Stimulated activated CD8-positive, alpha-beta memory T cell treated with anti-CD3 and anti-CD28 coated beads, Interleukin-2, amount 100 ng/mL, for 1 hour (primary cell): ENCODE data around the gene KRTAP16-1.
"Not testable (repeated sequence)": the region's sequence is repeated elsewhere in the genome, so short reads cannot be mapped to it uniquely, and the experiment has no call there.

Experiments used
- DNase-seq, 2 donors: peaks; one replicate each; pipeline ENCODE4 v3.0.0-alpha.2; 2020; ENCODE audit warnings: low read depth in 2 of 2

The KRTAP16-1 gene

DNA sequence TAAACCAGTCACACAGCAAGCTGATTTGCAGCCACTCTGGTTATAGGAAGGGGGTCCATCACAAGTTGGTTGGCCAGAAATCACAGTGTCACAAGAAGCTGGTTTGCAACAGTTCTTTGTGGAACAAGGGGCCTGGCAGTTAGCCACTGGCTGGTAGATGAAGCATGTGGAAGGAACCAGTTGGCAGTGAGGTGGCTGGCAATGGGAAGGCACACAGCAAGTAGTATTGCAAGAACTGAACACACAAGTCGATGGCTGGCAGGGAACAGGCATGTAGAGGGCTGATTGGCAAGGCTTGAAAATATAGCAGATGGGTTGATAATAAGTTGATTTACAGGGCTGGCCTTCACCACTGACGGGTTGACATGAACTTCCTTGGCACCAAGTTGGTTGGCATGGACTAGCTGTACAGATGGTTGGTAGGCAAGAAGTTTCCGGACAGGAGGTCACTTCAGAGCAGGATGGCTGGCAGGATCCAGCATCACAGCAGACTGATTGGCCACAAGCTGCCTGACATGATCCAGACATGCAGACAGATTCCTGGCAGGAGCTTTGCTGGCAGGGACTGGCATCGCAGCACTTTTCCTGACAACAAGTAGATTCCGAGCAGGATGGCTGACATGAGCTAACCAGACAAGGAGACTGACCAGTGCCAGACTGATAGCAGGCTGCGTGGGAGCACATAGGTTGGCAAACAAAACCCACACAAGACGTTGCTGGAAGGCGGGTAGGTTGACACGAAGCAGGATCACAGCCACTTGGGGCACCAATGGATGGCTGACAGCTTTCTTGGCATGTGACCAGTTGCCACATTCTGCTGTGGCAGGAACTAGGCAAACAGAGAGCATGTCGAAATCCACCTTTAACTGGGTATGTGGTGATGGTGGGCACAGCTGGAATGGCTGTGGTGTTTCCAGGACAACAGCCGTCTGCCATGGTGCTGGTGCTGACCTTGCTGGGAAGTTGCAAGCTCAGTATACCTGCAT, 6.9 kb downstream of the KRTAP16-1 start, which contains the start of gene KRTAP29-1:
KRTAP29-1 (minus strand) TSS at position 936 of the 986 bp plus-strand sequence; CDS start at position 936, 0 bp downstream.
- no peak for DNase-seq

DNA sequence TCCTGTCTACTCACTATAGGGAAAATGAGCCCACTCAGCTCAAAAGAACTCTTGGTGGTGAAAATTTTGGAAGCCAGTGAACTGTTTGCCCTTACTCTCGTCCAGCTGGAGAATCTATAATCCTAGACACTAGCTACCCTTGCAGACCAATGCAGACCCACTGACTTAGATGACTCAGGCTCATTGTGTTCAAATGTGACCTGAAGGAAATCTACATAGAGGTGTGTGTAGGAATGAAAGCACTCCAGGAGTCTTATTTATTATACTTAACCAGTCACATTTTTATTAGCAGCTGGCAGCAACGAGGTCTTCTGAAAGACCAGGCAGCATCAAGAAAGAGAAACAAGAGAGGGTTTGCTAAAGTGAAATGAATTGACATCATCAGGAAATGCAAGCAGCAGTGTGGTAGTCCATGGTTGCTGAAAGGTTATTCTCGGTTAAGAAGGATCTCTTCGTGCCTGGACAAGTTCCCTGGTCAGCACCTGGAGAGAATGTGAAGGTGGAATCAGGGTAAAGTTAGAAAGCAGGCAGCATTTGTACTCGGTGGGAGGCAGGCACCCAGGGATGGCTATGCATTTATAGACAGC, 7.8 kb downstream of the KRTAP16-1 start:
- DNase-seq: no peak

DNA sequence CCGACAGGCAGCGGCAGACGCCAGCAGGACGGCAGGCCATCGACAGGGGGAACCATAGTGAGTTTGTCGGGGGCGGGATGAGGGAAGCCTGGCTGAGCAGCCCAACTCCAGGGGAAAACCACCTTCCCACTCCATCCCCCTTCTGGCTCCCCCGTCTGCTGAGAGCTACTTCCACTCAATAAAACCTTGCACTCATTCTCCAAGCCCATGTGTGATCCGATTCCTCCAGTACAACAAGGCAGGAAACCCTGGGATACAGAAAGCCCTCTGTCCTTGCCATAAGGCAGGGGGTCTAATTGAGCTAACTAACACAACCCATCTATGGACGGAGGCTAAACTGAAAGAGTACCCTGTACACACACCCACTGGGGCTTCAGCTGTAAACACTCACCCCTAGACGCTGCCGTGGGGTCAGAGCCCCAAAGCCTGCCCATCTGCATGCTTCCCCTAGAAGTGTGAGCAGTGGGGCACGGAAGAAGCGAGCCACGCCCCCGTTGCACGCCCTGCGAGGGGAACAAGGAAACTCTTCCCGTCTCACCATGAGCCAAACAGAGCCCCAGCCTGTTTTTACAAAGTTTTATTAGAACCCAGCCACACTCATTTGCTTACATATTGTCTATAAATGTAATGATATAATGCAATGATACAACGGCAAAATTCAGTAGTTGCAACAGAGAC, 10.5 kb downstream of the KRTAP16-1 start:
- DNase-seq: no peak

DNA sequence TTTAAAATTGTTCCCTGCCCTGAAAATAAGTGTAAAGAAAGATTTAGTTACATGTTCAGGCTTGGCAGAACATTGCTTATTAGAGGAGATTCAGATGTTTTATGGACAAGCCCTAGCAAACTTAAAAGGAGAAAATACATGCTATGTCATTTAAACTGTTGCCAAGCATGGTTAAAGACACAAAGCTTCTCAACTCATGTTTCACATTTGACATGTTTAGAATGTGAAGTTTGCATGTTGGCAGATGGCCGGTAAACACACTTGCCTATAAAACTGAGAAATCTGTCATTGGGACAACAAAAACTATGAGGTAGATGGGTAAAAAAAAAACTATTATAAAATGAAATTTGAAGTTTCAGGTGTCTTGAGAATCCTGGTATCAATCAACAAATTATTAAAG, 12.3 kb downstream of the KRTAP16-1 start:
- DNase-seq: no peak

DNA sequence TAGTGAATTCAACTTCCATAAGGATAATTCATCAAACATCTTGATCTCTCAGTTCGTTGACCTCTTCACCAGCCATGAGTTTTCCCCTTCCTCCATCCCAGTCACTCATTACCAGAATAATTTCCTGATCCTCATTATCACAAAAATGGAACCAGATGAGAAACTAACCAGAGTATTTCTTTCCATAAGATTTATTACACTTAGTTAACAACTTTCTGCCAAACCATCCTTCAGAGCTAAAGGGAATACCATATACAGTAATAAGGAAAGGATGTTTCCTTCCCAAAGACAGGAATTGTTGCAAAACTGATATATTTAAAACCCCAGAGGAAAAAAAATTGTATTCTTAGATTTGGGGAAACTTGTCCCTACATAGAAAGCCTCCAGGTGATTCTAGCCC, 15.1 kb downstream of the KRTAP16-1 start:
- DNase-seq: no peak

DNA sequence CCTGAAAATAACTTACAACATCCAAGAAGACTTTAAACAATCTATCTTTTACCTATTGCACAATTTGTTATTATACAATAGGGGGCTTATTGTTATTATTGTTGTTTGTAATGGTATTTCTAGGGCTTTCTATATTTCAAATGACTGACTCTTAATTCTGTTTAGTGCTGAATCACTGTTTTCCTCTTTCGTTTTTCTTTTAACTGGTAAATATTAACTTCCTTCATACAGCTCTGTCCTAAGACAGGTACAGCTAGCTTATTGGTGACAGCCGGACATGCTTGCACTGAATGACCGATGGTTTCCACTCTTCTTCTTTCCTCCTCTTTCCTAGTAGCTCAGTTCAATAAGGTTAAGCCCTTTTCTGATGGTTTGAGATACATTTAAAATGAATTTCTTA, 22.1 kb downstream of the KRTAP16-1 start:
- no peak for DNase-seq

DNA sequence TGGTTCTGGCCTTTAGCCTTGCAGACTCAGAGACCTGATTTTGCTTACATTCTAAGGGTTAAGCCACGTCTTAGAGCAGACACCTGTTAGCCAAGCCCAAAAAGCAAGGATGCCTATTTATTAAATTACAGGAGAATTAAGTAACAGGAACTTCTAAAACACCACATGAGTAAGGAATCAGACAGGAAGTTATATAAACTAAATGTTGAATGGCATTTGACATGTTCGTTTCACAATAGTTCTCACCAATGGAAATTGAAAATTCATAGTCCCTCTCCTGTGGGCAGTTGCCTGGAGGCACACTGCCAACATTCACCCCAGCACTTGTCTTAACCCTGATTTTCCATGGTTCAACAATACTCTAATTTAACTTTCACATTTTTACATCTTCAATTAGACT, 24.6 kb downstream of the KRTAP16-1 start:
- no peak for DNase-seq

DNA sequence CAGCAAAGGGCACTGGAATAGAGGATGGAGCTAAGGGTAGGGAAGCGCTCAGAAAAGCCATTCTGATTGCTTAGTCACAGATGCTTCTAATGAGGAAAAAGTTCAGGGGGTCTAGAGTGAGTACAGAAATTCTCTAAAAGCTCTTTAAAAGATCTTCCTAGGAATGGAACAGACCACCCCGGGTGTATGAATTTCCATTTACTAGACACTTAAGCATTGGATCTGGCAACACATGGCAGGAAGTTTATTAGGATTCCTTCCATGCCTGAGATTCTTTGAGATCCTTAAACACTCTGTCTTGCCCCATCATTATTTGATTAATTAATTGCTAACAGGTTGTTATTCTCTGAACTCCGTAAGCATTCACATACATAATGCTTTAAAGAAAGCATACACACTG, 25.1 kb downstream of the KRTAP16-1 start:
- DNase-seq: no peak

DNA sequence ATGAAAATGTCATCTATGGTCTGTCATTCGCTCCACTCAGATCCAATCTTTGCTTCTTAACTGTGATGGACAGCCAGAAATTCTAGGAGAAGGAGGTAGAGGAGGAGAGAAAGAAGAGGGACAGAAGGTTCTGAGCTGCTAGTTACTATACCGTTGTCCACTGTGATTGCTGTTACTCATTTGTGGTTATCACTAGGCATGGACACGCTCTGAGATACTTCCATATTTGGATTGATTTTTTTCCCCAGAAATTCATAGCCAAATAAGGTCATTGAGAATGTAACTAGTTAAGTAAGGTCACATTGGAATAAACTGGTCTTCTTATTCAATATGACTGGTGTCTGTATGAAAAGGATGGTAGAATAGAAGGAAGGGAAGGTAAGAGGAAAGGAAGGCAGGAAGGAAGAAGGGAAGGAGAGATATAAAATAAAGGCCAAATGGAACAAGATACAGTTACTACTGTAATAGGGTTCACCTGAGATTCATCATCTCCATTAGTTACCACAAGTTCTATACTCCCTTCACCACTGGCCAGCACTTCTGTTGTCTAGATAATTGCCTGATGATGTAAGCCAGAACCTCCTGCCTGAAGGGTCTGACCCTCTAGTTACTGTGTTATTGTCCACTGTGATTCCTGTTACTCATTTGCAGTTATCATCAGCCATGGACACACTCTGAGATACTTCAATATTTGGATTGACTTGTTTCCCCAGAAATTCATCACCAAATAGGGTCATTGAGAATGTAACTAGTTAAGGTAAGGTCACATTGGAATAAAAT, 30.7 kb downstream of the KRTAP16-1 start:
- DNase-seq: no peak

DNA sequence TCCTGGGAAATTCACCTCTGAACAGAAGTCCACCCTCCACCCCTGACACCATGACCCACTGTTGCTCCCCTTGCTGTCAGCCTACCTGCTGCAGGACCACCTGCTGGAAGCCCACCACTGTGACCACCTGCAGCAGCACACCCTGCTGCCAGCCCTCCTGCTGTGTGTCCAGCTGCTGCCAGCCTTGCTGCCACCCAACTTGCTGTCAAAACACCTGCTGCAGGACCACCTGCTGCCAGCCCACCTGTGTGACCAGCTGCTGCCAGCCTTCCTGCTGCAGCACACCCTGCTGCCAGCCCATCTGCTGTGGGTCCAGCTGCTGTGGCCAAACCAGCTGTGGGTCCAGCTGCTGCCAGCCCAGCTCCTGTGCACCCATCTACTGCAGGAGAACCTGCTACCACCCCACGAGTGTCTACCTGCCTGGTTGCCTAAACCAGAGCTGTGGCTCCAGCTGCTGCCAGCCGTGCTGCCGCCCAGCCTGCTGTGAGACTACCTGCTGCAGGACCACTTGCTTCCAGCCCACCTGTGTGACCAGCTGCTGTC, 33.4 kb downstream of the KRTAP16-1 start, which contains the start of gene KRTAP9-7:
KRTAP9-7 (plus strand) TSS at position 51 of the 543 bp plus-strand sequence; CDS start at position 51, 0 bp downstream.
- DNase-seq: not testable (repeated sequence)

DNA sequence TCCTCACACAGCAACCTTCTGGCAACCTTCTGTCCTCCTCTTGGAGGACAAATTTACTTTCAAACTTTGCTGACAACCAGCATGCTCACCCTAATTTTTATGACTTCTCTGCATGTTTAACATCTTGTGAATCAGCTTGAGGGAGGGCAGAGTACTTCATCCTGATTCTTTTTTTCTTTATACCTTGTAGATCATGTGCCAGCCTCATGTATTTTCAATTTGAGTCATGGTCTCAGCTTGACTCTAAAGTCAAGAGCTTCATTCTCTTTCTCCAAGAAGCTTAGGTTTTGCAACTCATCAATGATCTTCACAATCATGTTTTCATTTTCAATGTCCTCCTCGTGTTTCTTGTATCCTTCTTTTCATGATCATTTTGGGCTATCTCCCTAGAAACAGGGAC, 37.3 kb downstream of the KRTAP16-1 start:
- DNase-seq: no peak

DNA sequence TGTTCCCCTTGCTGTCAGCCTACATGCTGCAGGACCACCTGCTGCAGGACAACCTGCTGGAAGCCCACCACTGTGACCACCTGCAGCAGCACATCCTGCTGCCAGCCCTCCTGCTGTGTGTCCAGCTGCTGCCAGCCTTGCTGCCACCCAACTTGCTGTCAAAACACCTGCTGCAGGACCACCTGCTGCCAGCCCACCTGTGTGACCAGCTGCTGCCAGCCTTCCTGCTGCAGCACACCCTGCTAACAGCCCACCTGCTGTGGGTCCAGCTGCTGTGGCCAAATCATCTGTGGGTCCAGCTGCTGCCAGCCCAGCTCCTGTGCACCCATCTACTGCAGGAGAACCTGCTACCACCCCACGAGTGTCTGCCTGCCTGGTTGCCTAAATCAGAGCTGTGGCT, 37.8 kb downstream of the KRTAP16-1 start:
- not testable (repeated sequence) for DNase-seq

DNA sequence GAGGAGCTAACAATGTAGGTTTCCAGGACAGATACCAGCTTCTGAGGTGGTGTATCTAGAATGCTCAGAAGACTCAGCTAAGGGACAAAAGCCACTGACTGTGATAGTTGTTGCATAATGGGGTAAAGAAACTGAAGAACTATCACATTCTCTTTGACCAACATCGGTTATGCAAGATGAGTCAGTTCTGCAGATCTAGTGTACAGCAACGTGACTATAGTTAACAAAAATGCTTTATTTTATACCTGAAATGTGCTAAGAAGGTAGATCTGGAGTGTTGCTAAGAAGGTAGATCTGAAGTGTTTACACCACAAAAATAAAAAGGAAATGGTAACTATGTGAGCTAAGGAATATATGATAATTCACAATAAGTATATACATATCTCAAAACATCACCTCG, 41.4 kb downstream of the KRTAP16-1 start:
- DNase-seq: no peak

DNA sequence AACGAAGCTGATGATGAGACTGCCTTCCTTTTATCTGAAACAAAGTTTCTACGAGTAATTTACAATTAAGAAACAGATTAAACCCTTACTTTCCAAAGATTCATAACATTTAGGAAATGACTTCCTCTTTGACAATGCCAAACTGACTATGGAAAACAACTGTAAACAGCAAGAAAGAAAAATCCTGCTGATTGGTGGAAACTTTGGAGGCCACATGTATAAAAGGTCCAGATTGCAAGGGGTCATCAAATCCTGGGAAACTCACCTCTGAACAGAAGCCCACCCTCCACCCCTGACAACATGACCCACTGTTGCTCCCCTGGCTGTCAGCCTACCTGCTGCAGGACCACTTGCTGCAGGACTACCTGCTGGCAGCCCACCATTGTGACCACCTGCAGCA, 44.0 kb downstream of the KRTAP16-1 start, which contains the start of gene KRTAP9-6:
KRTAP9-6 (plus strand) TSS at position 301 of the 400 bp plus-strand sequence; CDS start at position 301, 0 bp downstream.
- DNase-seq: no peak

DNA sequence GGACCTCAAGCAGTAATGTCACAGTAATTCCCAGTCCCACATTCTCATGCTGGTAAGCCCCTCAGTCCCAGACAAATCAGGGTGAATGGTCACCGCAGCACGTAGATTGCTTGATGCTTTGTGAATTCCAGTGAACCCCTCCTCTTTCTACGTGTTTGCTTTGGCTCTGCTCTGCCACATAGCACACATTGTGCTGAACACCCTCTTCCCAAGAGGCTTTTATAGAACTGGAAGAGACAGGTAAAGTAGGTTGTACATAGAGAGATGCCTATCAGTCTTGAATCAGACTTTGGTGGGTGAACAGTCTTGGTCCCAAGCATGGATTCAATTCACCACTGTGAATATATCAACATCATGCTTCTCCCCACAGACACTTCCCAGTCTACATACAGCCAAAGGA, 44.5 kb downstream of the KRTAP16-1 start:
- no peak for DNase-seq

DNA sequence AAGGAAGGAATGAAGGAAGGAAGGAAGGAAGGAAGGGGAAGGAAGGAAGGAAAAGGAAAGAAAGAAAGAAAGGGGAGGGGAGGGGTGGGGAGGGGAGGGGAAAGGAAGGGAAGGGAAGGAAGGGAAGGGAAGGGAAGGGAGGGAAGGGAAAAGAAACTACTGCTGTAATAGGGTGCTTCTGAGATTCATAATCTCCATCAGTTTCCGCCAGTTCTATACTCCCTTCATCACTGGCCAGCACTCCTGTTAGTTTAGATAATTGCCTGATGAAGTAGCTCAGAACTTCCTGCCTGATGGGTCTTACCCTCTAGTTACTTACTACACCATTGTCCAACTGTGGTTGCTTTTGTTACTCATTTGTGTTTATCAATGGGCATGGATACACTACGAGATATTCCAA, 45.9 kb downstream of the KRTAP16-1 start:
- no peak for DNase-seq

DNA sequence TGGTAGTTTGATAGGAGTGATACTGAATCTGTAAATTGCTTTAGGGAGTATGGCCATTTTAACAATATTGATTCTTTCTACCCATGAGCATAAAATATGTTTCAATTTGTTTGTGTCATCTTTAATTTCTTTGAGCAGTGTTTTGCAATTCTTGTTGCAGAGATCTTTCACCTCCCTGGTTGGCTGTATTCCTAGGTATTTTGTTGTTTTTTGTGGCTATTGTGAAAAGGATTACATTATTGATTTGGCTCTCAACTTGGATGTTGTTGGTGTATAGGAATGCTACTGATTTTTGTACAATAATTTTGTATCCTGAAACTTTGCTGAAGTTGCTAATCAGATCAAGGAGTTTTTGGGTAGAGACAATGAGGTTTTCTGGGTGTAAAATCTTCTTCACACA, 50.7 kb downstream of the KRTAP16-1 start:
- DNase-seq: no peak
